Measurements from ENCODE around the gene FAF1.

GRCh38 chr1:50615036-50615750 lies 344.9 kb downstream of the FAF1 start:
- TF ChIP-seq POLR2AphosphoS5 (IDR thresholded peaks at IDR 0.05) (no peak), CTCF (IDR thresholded peaks at IDR 0.05) (no peak)
